ENCODE measurements around the gene FAM184B. TPM values are rescaled to one million over a fixed set of nuclear protein-coding genes. Genes with fewer than 3 reads are reported as not detected.

Gene FAM184B
- total RNA-seq, 1 experiment from 2014 or later, result 0.17 TPM

- TF ChIP-seq ZSCAN18 (CRISPR knock-in tag; IDR thresholded peaks at IDR 0.05) (no peak), CREM (CRISPR knock-in tag; IDR thresholded peaks at IDR 0.05) (no peak), IRF2 (CRISPR knock-in tag; IDR thresholded peaks at IDR 0.05; ENCODE audit: borderline replicate concordance, low read depth) (no peak), ZNF512 (CRISPR knock-in tag; IDR thresholded peaks at IDR 0.05; ENCODE audit: borderline replicate concordance) (no peak), NR2C2 (CRISPR knock-in tag; IDR thresholded peaks at IDR 0.05) (no peak)
These were observed 176.2 kb downstream of the FAM184B start (continued) for GRCh38 chr4:17605236-17605635.

GRCh38 chr4:17599826-17600225 is 181.6 kb downstream of the FAM184B start:
- H3K27me3 Mint-ChIP-seq (ENCODE audit: low read depth), result no peaks in the 10 kb centered on the region
- TF ChIP-seq RELA (CRISPR knock-in tag; IDR thresholded peaks at IDR 0.05; ENCODE audit: borderline replicate concordance) (no peak), MLX (CRISPR knock-in tag; IDR thresholded peaks at IDR 0.05) (no peak), FOXP4 (CRISPR knock-in tag; IDR thresholded peaks at IDR 0.05) (no peak), USF2 (CRISPR knock-in tag; IDR thresholded peaks at IDR 0.05) (no peak), GRHL2 (CRISPR knock-in tag; IDR thresholded peaks at IDR 0.05; ENCODE audit: insufficient replicate concordance, severe bottlenecking) (no peak), GABPB1 (CRISPR knock-in tag; IDR thresholded peaks at IDR 0.05) (no peak), ZNF121 (CRISPR knock-in tag; IDR thresholded peaks at IDR 0.05) (no peak)
- POLR2A ChIA-PET, result no interaction called here
- no peak for ATAC-seq
- H3K9me3 Mint-ChIP-seq, result no peaks in the 10 kb centered on the region
- peaks cover 18% of the 10 kb centered on the region for H3K36me3 Mint-ChIP-seq
- no peaks in the 10 kb centered on the region for H3K4me1 Mint-ChIP-seq
- no peak overlapping the region for H3K27ac Mint-ChIP-seq
- CTCF ChIA-PET, result no interaction called here
- no peak overlapping the region for H3K4me3 Mint-ChIP-seq
- no peak for DNase-seq (ENCODE audit: low spot score)

- H3K27ac Mint-ChIP-seq, result no peak overlapping the region
- ChIA-PET CTCF (interaction anchor here (0.7 kb wide), 1 partner anchor 18 kb away, joined by 3 read pairs; no protein-coding TSS in a partner anchor), POLR2A (interaction anchor here (0.5 kb wide), 1 partner anchor 15 kb away, joined by 3 read pairs; no protein-coding TSS in a partner anchor)
- H3K36me3 Mint-ChIP-seq, result peaks cover 28% of the 10 kb centered on the region
- ATAC-seq (peak; percentile 68; the same call in 1 of the 2 replicates), DNase-seq (ENCODE audit: low spot score) (no peak)
- no peaks in the 10 kb centered on the region for H3K9me3 Mint-ChIP-seq
- no peak overlapping the region for H3K4me3 Mint-ChIP-seq
- H3K4me1 Mint-ChIP-seq, result no peaks in the 10 kb centered on the region
- H3K27me3 Mint-ChIP-seq (ENCODE audit: low read depth), result no peaks in the 10 kb centered on the region
- no peak for TF ChIP-seq HMGA2 (CRISPR knock-in tag; IDR thresholded peaks at IDR 0.05)
- no peak for TF ChIP-seq ATF1 (CRISPR knock-in tag; IDR thresholded peaks at IDR 0.05)
- no peak for TF ChIP-seq FOXJ3 (CRISPR knock-in tag; IDR thresholded peaks at IDR 0.05; ENCODE audit: borderline replicate concordance)
- TF ChIP-seq E2F5 (CRISPR knock-in tag; IDR thresholded peaks at IDR 0.05), result no peak
- TF ChIP-seq ZNF671 (CRISPR knock-in tag; IDR thresholded peaks at IDR 0.05), result no peak
- no peak for TF ChIP-seq PRRX2 (CRISPR knock-in tag; IDR thresholded peaks at IDR 0.05)
- no peak for TF ChIP-seq ZNF263 (CRISPR knock-in tag; IDR thresholded peaks at IDR 0.05; ENCODE audit: low read depth)
- TF ChIP-seq CREB1 (CRISPR knock-in tag; IDR thresholded peaks at IDR 0.05), result no peak
- no peak for TF ChIP-seq ETV6 (CRISPR knock-in tag; IDR thresholded peaks at IDR 0.05)
- no peak for TF ChIP-seq ATF6 (CRISPR knock-in tag; IDR thresholded peaks at IDR 0.05)
- no peak for TF ChIP-seq CREM (CRISPR knock-in tag; IDR thresholded peaks at IDR 0.05)
- no peak for TF ChIP-seq MAX (CRISPR knock-in tag; IDR thresholded peaks at IDR 0.05)
- no peak for TF ChIP-seq NR2C2 (CRISPR knock-in tag; IDR thresholded peaks at IDR 0.05)
- TF ChIP-seq ZNF416 (CRISPR knock-in tag; IDR thresholded peaks at IDR 0.05), result no peak
- no peak for TF ChIP-seq NR3C1 (CRISPR knock-in tag; conservative IDR thresholded peaks at IDR 0.05; ENCODE audit: low read depth)
These were observed 183.9 kb downstream of the FAM184B start for GRCh38 chr4:17597517-17597916.

All from WTC11 (cell line).